Lung (tissue), 12 donors: ENCODE results near the gene CDH4. TPM values are rescaled to one million over a fixed set of nuclear protein-coding genes. Genes with fewer than 3 reads are reported as not detected.

ENCODE experiments used
- ATAC-seq: fragments of 200-7000 bp; cut with Tn5 transposase; one replicate; pipeline ENCODE4 v1.9.1; 2020; ENCODE audit warnings: moderate number of reproducible peaks; ENCODE audit not compliant: insufficient read depth, low FRiP score
- DNase-seq, 3 donors: peaks; one replicate each; pipeline ENCODE4 v3.0.0-alpha.2; 2013 to 2017
- H3K27ac ChIP-seq, 2 donors: one replicate each; pipeline ENCODE4 v1.5.1; 2013; ENCODE audit warnings: mild to moderate bottlenecking in 2 of 2, moderate library complexity in 2 of 2, control low read depth in 1 of 2, inconsistent platforms in 1 of 2, low read depth in 1 of 2, low read length in 1 of 2
- H3K27me3 ChIP-seq, 3 donors: one replicate each; pipeline ENCODE4 v1.5.1; 2013; ENCODE audit warnings: low read length in 2 of 3; ENCODE audit not compliant: control insufficient read depth in 3 of 3, insufficient read depth in 3 of 3
- H3K36me3 ChIP-seq, 4 donors: one replicate each; pipeline ENCODE4 v1.5.1; 2013; ENCODE audit warnings: low read length in 4 of 4, mild to moderate bottlenecking in 1 of 4, moderate library complexity in 1 of 4; ENCODE audit not compliant: control insufficient read depth in 4 of 4, insufficient read depth in 4 of 4
- H3K4me1 ChIP-seq, 5 donors: one replicate each; pipeline ENCODE4 v1.5.1; 2013; ENCODE audit warnings: low read length in 5 of 5, mild to moderate bottlenecking in 2 of 5, moderate library complexity in 1 of 5; ENCODE audit not compliant: control insufficient read depth in 5 of 5, insufficient read depth in 5 of 5
- H3K4me3 ChIP-seq: one replicate; pipeline ENCODE4 v1.5.1; 2013; ENCODE audit warnings: mild to moderate bottlenecking, control low read depth, moderate library complexity
- H3K9ac ChIP-seq, 2 donors: one replicate each; pipeline ENCODE4 v1.5.1; 2013; ENCODE audit warnings: low read length in 2 of 2, control low read depth in 1 of 2; ENCODE audit not compliant: insufficient read depth in 1 of 2
- H3K9me3 ChIP-seq, 4 donors: one replicate each; pipeline ENCODE4 v1.5.1; 2013; ENCODE audit warnings: low read length in 3 of 4, mild to moderate bottlenecking in 1 of 4, moderate library complexity in 1 of 4; ENCODE audit not compliant: control insufficient read depth in 4 of 4, insufficient read depth in 3 of 4
- CTCF ChIP-seq: IDR thresholded peaks from 2 replicates; pipeline ENCODE4 v1.5.1; 2012; ENCODE audit warnings: mild to moderate bottlenecking; ENCODE audit errors: control extremely low read depth, extremely low read depth
- WGBS, 2 donors: extraction: QIAGEN DNeasy Blood & Tissue Kit; methylation state at CpG; one replicate each; pipeline ENCODE4 v1.1.7; 2013; 5-methylcytosine and 5-hydroxymethylcytosine counted together
- polyA plus RNA-seq, 2 donors: library from polyadenylated mRNA; stranded (reverse); fragments of 200-250 nt; gene quantifications; one replicate each; pipeline ENCODE4 v1.2.1, GENCODE V29; 2013
- total RNA-seq, 2 donors: library from RNA; depleted of rRNA in 1 of 2; stranded (reverse); fragments of >200 nt in 1 of 2; gene quantifications; one replicate each; pipeline ENCODE4 v1.2.1, GENCODE V29; 2014 to 2021
- donor health status: control.
- donor health status: control.
- donor health status: Bipolar disorder and iron deficiency.
- donor health status: healthy.
- donor health status: DM: yes; HTN: yes; CAD: no.

CDH4 gene
- total and polyA plus RNA-seq, 4 donors: 0.10 to 2.1 (median 0.34) TPM

GRCh38 chr20:61804752-61805295 is 552.8 kb downstream of the CDH4 start:
- H3K4me1 ChIP-seq: peaks cover 0 to 28% (median 0%) of the 10 kb centered on the region in 5 donors
- no peak for DNase-seq
- no peak for TF ChIP-seq CTCF
- H3K36me3 ChIP-seq: no peaks in the 10 kb centered on the region
- no peaks in the 10 kb centered on the region for H3K9me3 ChIP-seq
- H3K4me3 ChIP-seq: no peak overlapping the region
- H3K27me3 ChIP-seq: peaks cover 0 to 49% (median 7%) of the 10 kb centered on the region in 3 donors
- H3K27ac ChIP-seq: no peak overlapping the region
- H3K9ac ChIP-seq: no peak overlapping the region
- ATAC-seq: no peak
- 84 to 89% methylated on average over 13 of the region's 13 CpGs for WGBS, 2 donors

GRCh38 chr20:61805365-61805764 is 553.3 kb downstream of the CDH4 start:
- no peak overlapping the region for H3K4me3 ChIP-seq
- ATAC-seq: no peak
- H3K36me3 ChIP-seq: no peaks in the 10 kb centered on the region
- no peak overlapping the region for H3K9ac ChIP-seq
- no peak for DNase-seq
- H3K9me3 ChIP-seq: no peaks in the 10 kb centered on the region
- TF ChIP-seq CTCF: no peak
- peaks cover 0 to 28% (median 0%) of the 10 kb centered on the region in 5 donors for H3K4me1 ChIP-seq
- WGBS, 2 donors: 84 to 90% methylated on average over 12 of the region's 12 CpGs
- peaks cover 0 to 49% (median 7%) of the 10 kb centered on the region in 3 donors for H3K27me3 ChIP-seq
- H3K27ac ChIP-seq: no peak overlapping the region

DNA sequence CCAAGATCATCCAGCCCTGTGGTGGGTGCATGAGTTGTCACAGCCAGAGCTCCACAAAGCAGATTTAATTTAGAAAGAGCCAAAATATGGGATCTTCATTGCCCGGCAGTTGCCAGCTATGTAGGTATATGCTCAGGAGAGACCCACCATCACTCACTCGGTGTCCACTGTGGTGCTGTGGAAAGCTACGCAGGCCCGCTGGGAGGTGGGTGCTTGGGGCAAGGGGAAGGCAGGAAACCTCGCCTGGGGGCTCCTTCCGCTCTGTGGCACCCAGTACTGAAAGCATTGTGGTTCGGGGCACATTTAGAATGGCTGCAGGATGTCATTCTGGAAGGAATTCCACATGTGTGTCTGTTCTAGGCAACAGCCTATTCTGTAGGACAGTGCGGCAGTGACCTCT is 553.7 kb downstream of the CDH4 start:
- no peaks in the 10 kb centered on the region for H3K9me3 ChIP-seq
- TF ChIP-seq CTCF: no peak
- H3K4me1 ChIP-seq: peaks cover 0 to 28% (median 0%) of the 10 kb centered on the region in 5 donors
- peaks cover 0 to 49% (median 7%) of the 10 kb centered on the region in 3 donors for H3K27me3 ChIP-seq
- no peak overlapping the region for H3K9ac ChIP-seq
- ATAC-seq (no peak), DNase-seq (no peak)
- H3K27ac ChIP-seq: no peak overlapping the region
- 83 to 85% methylated on average over 8 of the region's 8 CpGs for WGBS, 2 donors
- H3K36me3 ChIP-seq: no peaks in the 10 kb centered on the region
- no peak overlapping the region for H3K4me3 ChIP-seq

DNA sequence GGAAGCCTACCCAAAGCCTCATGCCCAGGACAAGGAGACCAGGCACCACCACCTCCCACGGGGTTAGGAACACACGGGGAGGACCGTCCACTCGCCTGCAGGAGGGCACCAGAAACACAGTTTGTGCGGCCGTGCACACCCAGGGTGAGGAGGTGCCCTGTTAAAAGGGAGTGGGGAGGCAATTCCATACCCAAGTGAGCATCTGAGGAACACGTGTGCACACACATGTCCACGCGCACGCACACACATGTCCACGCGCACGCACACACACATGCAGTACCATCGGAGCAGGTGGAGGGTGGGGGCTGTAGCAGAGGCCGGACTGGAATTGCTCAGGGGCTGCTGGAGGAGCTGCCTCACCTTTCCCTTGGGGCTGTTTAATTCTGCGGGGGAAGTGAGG is 554.3 kb downstream of the CDH4 start:
- DNase-seq: no peak

More for the DNA sequence above, 554.3 kb downstream of the CDH4 start:
- no peak for ATAC-seq
- TF ChIP-seq CTCF: no peak
- Histone ChIP-seq H3K9me3 (no peaks in the 10 kb centered on the region), H3K36me3 (no peaks in the 10 kb centered on the region), H3K9ac (no peak overlapping the region), H3K27me3 (peaks cover 0 to 49% (median 7%) of the 10 kb centered on the region in 3 donors), H3K27ac (no peak overlapping the region), H3K4me1 (peaks cover 0 to 28% (median 0%) of the 10 kb centered on the region in 5 donors), H3K4me3 (no peak overlapping the region)
- 88 to 90% methylated on average over 16 of the region's 16 CpGs for WGBS, 2 donors
